BLaER1 treated with 17β-estradiol and CSF1 and Interleukin-3, amounts not matched to agents 10 nM and 100 nM (cell line): ENCODE measurements around the gene SIMC1.

ENCODE experiments used
- H3K27ac ChIP-seq, 11 experiments: shearing (Covaris generic); formaldehyde crosslinking; 2 replicates each; pipeline ENCODE4 v1.8.1; 2022
- H3K27me3 ChIP-seq, 11 experiments: shearing (Covaris generic); formaldehyde crosslinking; 2 replicates each; pipeline ENCODE4 v1.8.1; 2022
- H3K36me3 ChIP-seq, 11 experiments: shearing (Covaris generic); formaldehyde crosslinking; 2 replicates each; pipeline ENCODE4 v1.8.1; 2022
- H3K4me1 ChIP-seq, 10 experiments: shearing (Covaris generic); formaldehyde crosslinking; 2 replicates each; pipeline ENCODE4 v1.8.1; 2022
- H3K4me2 ChIP-seq, 11 experiments: shearing (Covaris generic); formaldehyde crosslinking; 2 replicates each; pipeline ENCODE4 v1.8.1; 2022
- H3K4me3 ChIP-seq, 10 experiments: shearing (Covaris generic); formaldehyde crosslinking; 2 replicates each; pipeline ENCODE4 v1.8.1; 2022
- H3K9ac ChIP-seq, 11 experiments: shearing (Covaris generic); formaldehyde crosslinking; 2 replicates each; pipeline ENCODE4 v1.8.1; 2022
- H3K9me3 ChIP-seq, 11 experiments: shearing (Covaris generic); formaldehyde crosslinking; replicated peaks in 1 of 11; 2 replicates each; pipeline ENCODE4 v1.8.1; 2022
- H4K20me1 ChIP-seq, 11 experiments: shearing (Covaris generic); formaldehyde crosslinking; 2 replicates each; pipeline ENCODE4 v1.8.1; 2022
- Cebpa-rat ChIP-seq, 11 experiments: shearing (Covaris generic); IDR thresholded peaks; 2 replicates each; pipeline ENCODE4 v1.8.1; 2022

SIMC1 gene

DNA sequence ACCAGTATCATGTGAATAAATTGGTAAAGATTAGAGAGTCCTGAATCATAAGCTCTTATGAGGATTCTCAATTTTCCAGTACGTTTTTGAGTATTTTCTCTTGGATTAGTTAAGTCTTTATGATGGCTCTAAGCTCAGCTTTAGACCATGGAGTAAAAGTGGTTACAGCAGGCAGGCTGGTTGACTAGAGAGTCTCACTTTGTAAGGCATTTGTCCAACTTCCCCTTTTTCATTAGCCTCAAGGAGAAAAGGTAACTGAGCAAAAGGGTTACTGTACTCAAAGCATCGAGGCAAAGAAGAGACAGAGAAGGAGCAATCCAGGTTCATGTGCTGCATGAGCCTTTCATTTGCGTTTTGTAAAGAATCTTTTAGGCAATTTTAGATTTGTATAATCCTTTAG is 141.7 kb downstream of the SIMC1 start:
- Histone ChIP-seq H3K9ac (0 out of 22 replicates have a peak overlapping the region, but pooled peaks of 1 of the 11 experiments have one; percentile 3), H3K27ac (no peak overlapping the region), H4K20me1 (peaks cover 0 to 65% (median 32%) of the 10 kb centered on the region in 11 experiments; a peak in 19 of 22 replicates), H3K27me3 (no peaks in the 10 kb centered on the region), H3K4me1 (peaks cover 0 to 15% (median 1%) of the 10 kb centered on the region in 10 experiments; a peak in 13 of 20 replicates), H3K4me3 (no peak overlapping the region), H3K9me3 (no peaks in the 10 kb centered on the region), H3K36me3 (peaks cover 43 to 88% (median 67%) of the 10 kb centered on the region in 11 experiments), H3K4me2 (no peak overlapping the region)
- TF ChIP-seq Cebpa-rat (IDR thresholded peaks at IDR 0.05), result no peak

DNA sequence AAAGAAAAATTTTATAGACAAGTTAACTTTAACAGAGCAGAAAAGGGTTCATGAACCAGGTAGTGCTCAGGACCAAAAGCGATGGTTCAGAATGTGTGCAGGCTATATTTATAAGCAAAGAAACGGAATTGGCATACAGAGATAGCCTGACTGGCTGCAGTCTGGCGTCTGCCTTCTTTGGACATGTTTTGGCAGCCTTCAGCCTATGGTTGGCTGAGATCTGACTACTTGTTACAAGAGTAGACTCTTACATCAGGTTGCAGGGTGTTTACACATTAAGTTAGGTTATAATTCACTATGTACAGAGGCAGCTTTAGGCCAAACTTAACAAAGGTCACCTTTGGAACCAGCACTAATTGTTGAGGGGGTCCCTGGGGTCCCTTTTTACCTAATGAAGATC is 143.2 kb downstream of the SIMC1 start:
- Histone ChIP-seq H3K4me3 (no peak overlapping the region), H3K4me1 (peaks cover 14 to 31% (median 17%) of the 10 kb centered on the region in 10 experiments), H4K20me1 (peaks cover 0 to 81% (median 47%) of the 10 kb centered on the region in 11 experiments; a peak in 20 of 22 replicates), H3K27me3 (no peaks in the 10 kb centered on the region), H3K9me3 (no peaks in the 10 kb centered on the region), H3K9ac (no peak overlapping the region), H3K36me3 (peaks cover 58 to 93% (median 77%) of the 10 kb centered on the region in 11 experiments), H3K4me2 (no peak overlapping the region), H3K27ac (no peak overlapping the region)
- no peak for TF ChIP-seq Cebpa-rat (IDR thresholded peaks at IDR 0.05)

DNA sequence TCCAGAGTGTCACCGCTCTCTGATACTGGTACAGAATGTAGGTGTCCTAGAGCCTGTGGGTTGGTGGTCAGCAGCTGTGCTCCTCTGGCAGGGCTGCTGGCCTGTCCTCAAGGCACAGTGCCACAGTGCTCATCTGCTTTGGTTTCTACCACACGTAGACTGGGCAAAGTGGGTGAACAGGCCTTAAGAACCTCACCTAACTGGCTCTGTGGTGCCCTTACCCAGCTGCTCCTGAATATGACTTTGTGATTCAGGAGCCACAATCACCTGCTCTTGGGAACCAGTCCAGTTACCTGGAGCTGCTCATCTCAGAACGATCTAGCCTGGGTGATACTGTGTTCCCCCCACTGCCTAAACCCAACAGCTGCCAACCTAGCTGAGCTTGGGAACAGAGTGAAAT is 143.8 kb downstream of the SIMC1 start:
- Histone ChIP-seq H3K9me3 (no peaks in the 10 kb centered on the region), H3K4me1 (peaks cover 20 to 36% (median 22%) of the 10 kb centered on the region in 10 experiments), H3K27me3 (no peaks in the 10 kb centered on the region), H3K4me2 (no peak overlapping the region), H3K27ac (no peak overlapping the region), H3K36me3 (peaks cover 61 to 95% (median 83%) of the 10 kb centered on the region in 11 experiments), H3K4me3 (no peak overlapping the region), H3K9ac (no peak overlapping the region), H4K20me1 (peaks cover 0 to 86% (median 53%) of the 10 kb centered on the region in 11 experiments; a peak in 20 of 22 replicates)
- TF ChIP-seq Cebpa-rat (IDR thresholded peaks at IDR 0.05), result no peak

DNA sequence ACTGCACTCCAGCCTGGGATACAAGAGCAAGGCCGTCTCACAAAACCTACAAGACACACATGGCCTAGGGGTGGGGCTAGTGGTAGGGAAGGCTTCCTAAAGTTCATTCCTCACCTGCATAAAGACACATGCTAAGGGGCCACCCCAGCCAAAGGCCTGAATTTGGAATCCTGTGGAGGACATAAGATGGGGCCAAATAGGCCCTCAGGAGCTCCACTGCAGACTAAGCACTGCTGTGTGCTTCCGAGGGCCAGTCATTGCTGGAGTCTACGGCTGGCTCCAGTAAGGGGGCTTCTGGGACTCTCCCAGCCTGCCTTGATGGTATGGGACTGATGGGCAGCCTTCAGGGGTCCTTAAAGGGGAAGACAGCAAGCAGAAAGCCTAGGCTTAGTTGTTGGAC is 144.5 kb downstream of the SIMC1 start:
- Histone ChIP-seq H3K9me3 (no peaks in the 10 kb centered on the region), H3K27ac (no peak overlapping the region), H3K4me2 (no peak overlapping the region), H3K9ac (no peak overlapping the region), H4K20me1 (peaks cover 0 to 93% (median 58%) of the 10 kb centered on the region in 11 experiments; a peak in 20 of 22 replicates), H3K4me1 (peaks cover 25 to 42% (median 29%) of the 10 kb centered on the region in 10 experiments), H3K4me3 (no peak overlapping the region), H3K27me3 (no peaks in the 10 kb centered on the region), H3K36me3 (peaks cover 61 to 94% (median 86%) of the 10 kb centered on the region in 11 experiments)
- TF ChIP-seq Cebpa-rat (IDR thresholded peaks at IDR 0.05), result no peak

DNA sequence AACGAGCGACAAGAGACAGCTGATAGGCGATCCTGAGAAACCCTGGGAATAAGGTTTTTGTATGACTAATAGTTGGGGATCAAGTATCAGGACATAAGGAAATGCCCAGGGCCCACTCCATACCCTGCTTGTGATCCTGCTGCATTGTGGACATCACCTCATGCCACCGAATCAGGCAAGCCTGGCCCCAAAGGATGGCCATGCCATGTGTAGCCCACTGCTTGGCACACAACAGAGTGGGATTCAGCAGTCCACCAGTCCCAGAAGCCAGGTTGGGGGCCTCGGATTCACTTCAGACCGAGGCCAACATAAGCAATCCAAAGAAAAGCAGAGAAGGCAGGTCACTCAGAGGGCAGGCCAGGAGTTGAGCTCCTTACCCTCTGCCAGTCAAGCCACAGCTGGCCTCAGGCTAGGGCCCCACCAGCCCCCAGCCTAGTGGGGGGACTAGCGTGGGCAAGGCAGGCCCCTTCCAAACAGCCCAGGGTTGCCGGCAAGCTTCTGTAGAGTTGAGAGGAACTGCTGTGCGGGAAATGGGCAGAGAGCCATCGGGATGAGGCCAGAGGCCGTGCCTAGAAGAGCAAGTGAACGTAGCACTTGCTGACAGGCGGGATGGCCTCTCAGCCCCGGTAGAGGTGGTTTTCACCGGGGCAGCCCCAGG is 145.2 kb downstream of the SIMC1 start:
- Histone ChIP-seq H4K20me1 (peaks cover 0 to 91% (median 58%) of the 10 kb centered on the region in 11 experiments; a peak in 20 of 22 replicates), H3K4me3 (no peak overlapping the region), H3K27ac (no peak overlapping the region), H3K27me3 (no peaks in the 10 kb centered on the region), H3K4me2 (no peak overlapping the region), H3K9me3 (no peaks in the 10 kb centered on the region), H3K4me1 (peaks cover 25 to 42% (median 29%) of the 10 kb centered on the region in 10 experiments), H3K9ac (no peak overlapping the region), H3K36me3 (peaks cover 61 to 88% (median 83%) of the 10 kb centered on the region in 11 experiments)
- TF ChIP-seq Cebpa-rat (IDR thresholded peaks at IDR 0.05), result no peak

DNA sequence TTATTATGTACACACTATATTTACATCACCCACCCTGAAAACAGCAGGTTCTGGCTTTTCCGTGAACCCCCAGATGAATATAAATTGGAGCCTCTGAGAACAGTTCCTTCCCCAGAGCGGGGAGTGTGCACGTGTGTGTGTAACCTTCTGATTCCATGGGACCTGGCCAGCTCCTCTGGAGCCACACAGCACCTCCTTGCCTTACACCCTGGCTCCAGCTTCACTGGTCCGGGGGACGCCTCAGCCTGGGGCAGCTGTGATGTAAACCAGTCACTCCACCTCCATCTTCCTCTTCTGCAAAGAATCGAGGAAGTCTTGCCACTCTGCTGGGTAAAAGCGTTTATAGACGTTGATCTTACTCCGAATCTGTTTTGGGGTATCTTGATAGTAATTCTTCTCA is 145.7 kb downstream of the SIMC1 start:
- Histone ChIP-seq H3K4me3 (no peak overlapping the region), H3K36me3 (peaks cover 61 to 83% (median 77%) of the 10 kb centered on the region in 11 experiments), H3K27me3 (no peaks in the 10 kb centered on the region), H3K4me2 (no peak overlapping the region), H3K27ac (no peak overlapping the region), H3K4me1 (peaks cover 25 to 42% (median 29%) of the 10 kb centered on the region in 10 experiments), H3K9ac (0 out of 22 replicates have a peak overlapping the region, but pooled peaks of 1 of the 11 experiments have one; percentile 26), H4K20me1 (peaks cover 0 to 91% (median 58%) of the 10 kb centered on the region in 11 experiments; a peak in 20 of 22 replicates), H3K9me3 (no peaks in the 10 kb centered on the region)
- no peak for TF ChIP-seq Cebpa-rat (IDR thresholded peaks at IDR 0.05)

DNA sequence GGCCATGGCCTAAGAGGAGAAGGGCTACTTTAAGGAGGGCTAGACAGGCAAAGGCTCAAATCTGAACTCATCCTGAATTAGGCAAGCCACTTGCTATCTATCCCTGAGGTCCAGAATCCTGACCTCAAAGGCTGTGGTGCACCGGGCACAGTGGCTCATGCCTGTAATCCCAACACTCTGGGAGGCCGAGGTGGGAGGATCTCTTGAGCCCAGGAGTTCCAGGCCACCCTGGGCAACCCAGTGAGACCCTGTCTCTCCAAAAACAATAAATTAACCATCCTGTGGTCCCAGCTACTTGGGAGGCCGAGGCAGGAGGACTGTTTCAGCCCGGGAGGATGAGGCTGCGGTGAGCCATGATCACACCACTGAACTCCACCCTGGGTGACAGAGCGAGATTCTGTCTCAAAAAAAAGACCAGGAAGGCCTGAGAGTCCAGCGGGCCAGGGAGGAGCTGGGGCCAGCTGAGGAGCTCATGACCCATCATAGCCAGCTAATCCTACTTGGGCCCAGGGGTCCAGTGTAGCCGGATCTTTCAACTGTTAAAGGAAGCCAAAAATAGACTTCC is 146.2 kb downstream of the SIMC1 start:
- Histone ChIP-seq H3K27ac (no peak overlapping the region), H3K9me3 (no peaks in the 10 kb centered on the region), H3K9ac (peak overlapping the region in 1 of 11 experiments; percentile 26; a peak in 2 of 22 replicates), H3K4me3 (no peak overlapping the region), H4K20me1 (peaks cover 0 to 88% (median 58%) of the 10 kb centered on the region in 11 experiments; a peak in 20 of 22 replicates), H3K4me1 (peaks cover 25 to 42% (median 29%) of the 10 kb centered on the region in 10 experiments), H3K27me3 (no peaks in the 10 kb centered on the region), H3K4me2 (peak overlapping the region in 2 of 11 experiments; percentile 12 to 88; a peak in 2 of 22 replicates), H3K36me3 (peaks cover 61 to 78% (median 72%) of the 10 kb centered on the region in 11 experiments)
- TF ChIP-seq Cebpa-rat (IDR thresholded peaks at IDR 0.05), result no peak

DNA sequence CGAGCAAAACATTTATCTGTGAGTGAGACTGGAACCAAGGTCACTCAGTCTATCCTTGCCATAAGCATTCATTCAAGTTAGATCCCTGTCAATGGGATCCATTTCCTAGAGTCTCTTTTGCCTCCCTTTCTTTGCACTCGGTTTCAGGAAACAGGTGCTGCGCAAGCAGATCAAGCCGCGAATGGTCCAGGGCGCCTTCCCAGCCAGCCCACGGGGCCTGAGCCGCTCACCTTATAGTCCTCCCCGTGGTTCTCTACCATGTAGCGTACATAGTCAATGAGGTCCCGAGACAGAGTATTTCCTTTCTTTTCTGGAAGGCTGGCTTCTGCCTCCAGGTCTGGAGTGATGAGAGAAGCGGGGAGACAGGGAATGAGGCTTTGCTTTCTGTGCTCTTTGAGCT is 146.8 kb downstream of the SIMC1 start:
- TF ChIP-seq Cebpa-rat (IDR thresholded peaks at IDR 0.05), result no peak
- peak overlapping the region in 2 of 11 experiments; percentile 26 to 46; a peak in 2 of 22 replicates for H3K9ac ChIP-seq
- H3K4me1 ChIP-seq, result peaks cover 30 to 42% (median 34%) of the 10 kb centered on the region in 10 experiments

DNA sequence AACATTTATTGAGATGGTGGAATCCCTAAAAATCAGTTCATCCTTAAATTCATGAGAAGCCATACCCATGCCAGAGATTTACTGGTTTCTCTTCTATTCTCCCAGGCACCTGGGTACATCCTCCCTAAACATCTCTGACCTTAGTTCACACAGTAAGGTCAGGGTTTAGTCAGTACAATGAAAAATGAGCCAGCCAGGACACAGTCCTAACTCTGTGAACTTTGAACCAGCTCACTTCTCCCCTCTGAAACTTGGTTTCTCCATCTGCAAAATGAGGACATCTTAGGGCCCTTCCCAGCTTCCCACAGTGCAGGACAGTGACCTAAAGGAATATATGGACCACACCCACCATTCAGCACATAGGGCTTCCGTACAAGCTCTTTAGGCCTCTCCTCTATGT is 148.3 kb downstream of the SIMC1 start:
- peak overlapping the region; percentile 91 to 99 (median 97); a peak in 20 of 22 replicates for H3K9ac ChIP-seq
- H4K20me1 ChIP-seq, result peaks cover 0 to 67% (median 58%) of the 10 kb centered on the region in 11 experiments; a peak in 20 of 22 replicates
- H3K36me3 ChIP-seq, result peaks cover 51 to 78% (median 74%) of the 10 kb centered on the region in 11 experiments
- H3K9me3 ChIP-seq, result no peaks in the 10 kb centered on the region
- H3K27me3 ChIP-seq, result no peaks in the 10 kb centered on the region
- H3K4me3 ChIP-seq, result peak overlapping the region in 9 of 10 experiments; percentile 77 to 91 (median 85); a peak in 17 of 20 replicates
- no peak for TF ChIP-seq Cebpa-rat (IDR thresholded peaks at IDR 0.05)
- H3K4me1 ChIP-seq, result peaks cover 32 to 56% (median 40%) of the 10 kb centered on the region in 10 experiments
- H3K27ac ChIP-seq, result peak overlapping the region in 1 of 11 experiments; percentile 99; a peak in 1 of 22 replicates
- peak overlapping the region; percentile 83 to 100 (median 94) for H3K4me2 ChIP-seq

More for the DNA sequence above, 146.8 kb downstream of the SIMC1 start:
- Histone ChIP-seq H3K27ac (no peak overlapping the region), H4K20me1 (peaks cover 0 to 82% (median 58%) of the 10 kb centered on the region in 11 experiments; a peak in 20 of 22 replicates), H3K27me3 (no peaks in the 10 kb centered on the region), H3K9me3 (no peaks in the 10 kb centered on the region), H3K36me3 (peaks cover 61 to 75% (median 70%) of the 10 kb centered on the region in 11 experiments), H3K4me3 (no peak overlapping the region), H3K4me2 (peak overlapping the region in 9 of 11 experiments; percentile 21 to 100 (median 94); a peak in 13 of 22 replicates)
